Activated CD4-positive, alpha-beta T cell treated with anti-CD3 and anti-CD28 coated beads, Interleukin-2, amount 50 U/mL, for 48 hours (primary cell): ENCODE measurements around the gene BLOC1S4.
"Not testable (repeated sequence)": the region's sequence is repeated elsewhere in the genome, so short reads cannot be mapped to it uniquely, and the experiment has no call there.

ENCODE experiments used
- DNase-seq, 2 experiments: peaks; one replicate each; pipeline ENCODE4 v3.0.0-alpha.2; 2020

Gene BLOC1S4

GRCh38 chr4:6716018-6716911 is at the start of gene BLOC1S4:
Gene BLOC1S4, plus strand, starts transcription at chr4:6716174. Its CDS starts 36 bp downstream, at chr4:6716210.
- DNase-seq: peak; percentile 84 to 88

- DNase-seq: no peak
Observed at GRCh38 chr4:6668391-6668790, 47.6 kb upstream of the BLOC1S4 start.

GRCh38 chr4:6671648-6672047 is 44.3 kb upstream of the BLOC1S4 start:
- no peak for DNase-seq

GRCh38 chr4:6672131-6672530 is 43.8 kb upstream of the BLOC1S4 start:
- DNase-seq: no peak

GRCh38 chr4:6672541-6673190 is 43.3 kb upstream of the BLOC1S4 start:
- not testable (repeated sequence) for DNase-seq

GRCh38 chr4:6673191-6673659 is 42.7 kb upstream of the BLOC1S4 start:
- DNase-seq: peak; percentile 59 to 71

- DNase-seq: peak; percentile 91 to 94
Observed at GRCh38 chr4:6673660-6674499, 42.1 kb upstream of the BLOC1S4 start.

- peak; percentile 59 to 67 for DNase-seq
Observed at GRCh38 chr4:6674500-6675149, 41.3 kb upstream of the BLOC1S4 start.

GRCh38 chr4:6676722-6677558 is 39.0 kb upstream of the BLOC1S4 start:
- no peak for DNase-seq

GRCh38 chr4:6680372-6681034 is 35.5 kb upstream of the BLOC1S4 start:
- no peak for DNase-seq

GRCh38 chr4:6681191-6681590 is 34.8 kb upstream of the BLOC1S4 start:
- DNase-seq: no peak

- DNase-seq: no peak
Observed at GRCh38 chr4:6682862-6683590, 32.9 kb upstream of the BLOC1S4 start.

- DNase-seq: no peak
Observed at GRCh38 chr4:6684656-6685055, 31.3 kb upstream of the BLOC1S4 start.

GRCh38 chr4:6686104-6686787 is 29.7 kb upstream of the BLOC1S4 start:
- no peak for DNase-seq

- no peak for DNase-seq
Observed at GRCh38 chr4:6687947-6688878, 27.8 kb upstream of the BLOC1S4 start.

GRCh38 chr4:6688879-6689505 is 27.0 kb upstream of the BLOC1S4 start:
- DNase-seq: peak; percentile 78 to 83

- peak in 1 of 2 experiments; percentile 26 for DNase-seq
Observed at GRCh38 chr4:6689506-6689960, 26.4 kb upstream of the BLOC1S4 start.

GRCh38 chr4:6692379-6692778 is 23.6 kb upstream of the BLOC1S4 start:
- no peak for DNase-seq
